Skeletal muscle cell (primary cell): ENCODE measurements around the gene JCHAIN.
"Not testable (repeated sequence)": the region's sequence is repeated elsewhere in the genome, so short reads cannot be mapped to it uniquely, and the experiment has no call there.

Experiments used
- DNase-seq: peaks from one replicate; pipeline ENCODE4 v3.0.0-alpha.2; 2010; ENCODE audit warnings: low read depth
- H3K4me3 ChIP-seq: 2 replicates; pipeline ENCODE4 v1.5.1; 2011; ENCODE audit warnings: low read depth, mild to moderate bottlenecking, control low read depth, low read length, moderate library complexity

The JCHAIN gene

GRCh38 chr4:70657326-70657725 is 9.0 kb downstream of the JCHAIN start:
- H3K4me3 ChIP-seq = no peak overlapping the region
- no peak for DNase-seq

GRCh38 chr4:70654605-70655011 is 11.7 kb downstream of the JCHAIN start:
- H3K4me3 ChIP-seq = no peak overlapping the region
- DNase-seq = no peak

GRCh38 chr4:70651864-70652506 is 14.3 kb downstream of the JCHAIN start:
- no peak overlapping the region for H3K4me3 ChIP-seq
- no peak for DNase-seq

- DNase-seq, H3K4me3 ChIP-seq: not testable (repeated sequence)
Observed at GRCh38 chr4:70650741-70651140, 15.6 kb downstream of the JCHAIN start.

GRCh38 chr4:70640192-70640591 is 26.1 kb downstream of the JCHAIN start:
- no peak for DNase-seq
- H3K4me3 ChIP-seq = no peak overlapping the region

- no peak overlapping the region for H3K4me3 ChIP-seq
- no peak for DNase-seq
Observed at GRCh38 chr4:70637239-70637913, 28.9 kb downstream of the JCHAIN start.

- no peak for DNase-seq
- no peak overlapping the region for H3K4me3 ChIP-seq
Observed at GRCh38 chr4:70634482-70634881, 31.8 kb downstream of the JCHAIN start.

- no peak overlapping the region for H3K4me3 ChIP-seq
Observed at GRCh38 chr4:70632028-70632427, 34.3 kb downstream of the JCHAIN start.

GRCh38 chr4:70630162-70630561 is 36.1 kb downstream of the JCHAIN start:
- H3K4me3 ChIP-seq = no peak overlapping the region
- no peak for DNase-seq

More at GRCh38 chr4:70632028-70632427, 34.3 kb downstream of the JCHAIN start:
- DNase-seq = no peak

GRCh38 chr4:70629469-70630090 is 36.7 kb downstream of the JCHAIN start:
- DNase-seq = no peak
- no peak overlapping the region for H3K4me3 ChIP-seq

GRCh38 chr4:70628444-70628843 is 37.9 kb downstream of the JCHAIN start, which contains the start of gene ENAM:
TSS of gene ENAM (plus strand) at chr4:70628744. CDS start at chr4:70629501, 757 bp downstream.
- no peak for DNase-seq
- H3K4me3 ChIP-seq = no peak within 1 kb of the TSS

- DNase-seq = no peak
Observed at GRCh38 chr4:70627620-70628019, 38.7 kb downstream of the JCHAIN start.

GRCh38 chr4:70624226-70624793 is 42.0 kb downstream of the JCHAIN start:
- H3K4me3 ChIP-seq = no peak overlapping the region
- DNase-seq = no peak

More at GRCh38 chr4:70627620-70628019, 38.7 kb downstream of the JCHAIN start:
- no peak overlapping the region for H3K4me3 ChIP-seq

GRCh38 chr4:70623323-70623722 is 43.0 kb downstream of the JCHAIN start:
- no peak for DNase-seq
- no peak overlapping the region for H3K4me3 ChIP-seq

- H3K4me3 ChIP-seq = no peak overlapping the region
- no peak for DNase-seq
Observed at GRCh38 chr4:70619778-70620177, 46.5 kb downstream of the JCHAIN start.

GRCh38 chr4:70619288-70619687 is 47.0 kb downstream of the JCHAIN start:
- no peak overlapping the region for H3K4me3 ChIP-seq
- no peak for DNase-seq

GRCh38 chr4:70614184-70614555 is 52.1 kb downstream of the JCHAIN start:
- DNase-seq = no peak
- H3K4me3 ChIP-seq = no peak overlapping the region

- no peak for DNase-seq
- no peak overlapping the region for H3K4me3 ChIP-seq
Observed at GRCh38 chr4:70613306-70614183, 52.8 kb downstream of the JCHAIN start.

GRCh38 chr4:70608324-70608723 is 58.0 kb downstream of the JCHAIN start:
- no peak overlapping the region for H3K4me3 ChIP-seq
- no peak for DNase-seq
